Kidney (tissue), 14 donors: Measurements from ENCODE around the gene ZNF408. TPM values are rescaled to one million over a fixed set of nuclear protein-coding genes. Genes with fewer than 3 reads are reported as not detected.
"Not testable (repeated sequence)": the region's sequence is repeated elsewhere in the genome, so short reads cannot be mapped to it uniquely, and the experiment has no call there.

Source experiments
- DNase-seq, 5 donors: peaks; one replicate each; pipeline ENCODE4 v3.0.0-alpha.2; 2013 to 2020
- FAIRE-seq: peaks from 2 replicates; lab custom pipeline; 2012; peaks lifted over from hg19 to GRCh38; lab: Jason Lieb, UNC
- H3K27ac ChIP-seq, 2 donors: one replicate each; pipeline ENCODE4 v1.7.0; 2013; ENCODE audit warnings: low read depth in 2 of 2, low read length in 2 of 2, inconsistent platforms in 1 of 2
- H3K27me3 ChIP-seq: one replicate; pipeline ENCODE4 v1.7.1; 2013; ENCODE audit warnings: low read length, inconsistent platforms; ENCODE audit not compliant: control insufficient read depth, insufficient read depth
- H3K36me3 ChIP-seq, 3 donors: one replicate each; pipeline versions ENCODE4 v1.7.0 to v1.7.1; 2013; ENCODE audit warnings: low read length in 3 of 3, control low read depth in 1 of 3, inconsistent platforms in 1 of 3; ENCODE audit not compliant: insufficient read depth in 3 of 3, control insufficient read depth in 2 of 3
- H3K4me1 ChIP-seq, 3 donors: one replicate each; pipeline versions ENCODE4 v1.7.0 to v1.7.1; 2013; ENCODE audit warnings: low read length in 3 of 3, inconsistent platforms in 1 of 3, low read depth in 1 of 3; ENCODE audit not compliant: control insufficient read depth in 2 of 3, insufficient read depth in 2 of 3
- H3K4me3 ChIP-seq, 3 donors: one replicate each; pipeline versions ENCODE4 v1.7.0 to v1.8.1; 2013; ENCODE audit warnings: low read length in 3 of 3, control low read depth in 1 of 3, inconsistent platforms in 1 of 3
- H3K9ac ChIP-seq, 3 donors: one replicate each; pipeline versions ENCODE4 v1.7.0 to v1.7.1; 2013; ENCODE audit warnings: low read length in 3 of 3, control low read depth in 1 of 3, inconsistent platforms in 1 of 3
- H3K9me3 ChIP-seq, 3 donors: one replicate each; pipeline versions ENCODE4 v1.7.0 to v1.7.1; 2013; ENCODE audit warnings: low read length in 3 of 3, control low read depth in 1 of 3, inconsistent platforms in 1 of 3; ENCODE audit not compliant: control insufficient read depth in 2 of 3, insufficient read depth in 1 of 3
- CTCF ChIP-seq: IDR thresholded peaks from 3 replicates; pipeline ENCODE4 v1.5.1; 2012; ENCODE audit warnings: mild to moderate bottlenecking, moderate library complexity, borderline replicate concordance; ENCODE audit not compliant: insufficient read depth; ENCODE audit errors: extremely low read depth
- intact Hi-C: fragments of 100-400 bp; cut with DNase I; formaldehyde crosslinking; loops from one replicate; pipeline ENCODE4 v1.11.1; 2022
- polyA plus RNA-seq: library from polyadenylated mRNA; stranded (reverse); fragments of 350-450 nt; fragmentation: Illumina TruSeq; extraction: RNeasy Lipid Tissue Mini Kit (QIAGEN cat#74804); gene quantifications from one replicate; pipeline ENCODE4 v1.2.3, GENCODE V29; 2014; ENCODE audit warnings: low read depth, low replicate concordance; ENCODE audit not compliant: insufficient read depth
- total RNA-seq: library from RNA; stranded (reverse); fragmentation: NEBNext Ultra II Directional; extraction: Animal tissue kit (Norgen Biotek cat#: 25700); gene quantifications from one replicate; pipeline ENCODE4 v1.2.1, GENCODE V29; 2021
- donor health status: control.
- donor health status: control.
- donor health status: control.
- donor health status: control.
- donor health status: control.
- donor health status: DM: yes; HTN: yes; CAD: no.
- donor health status: Normal renal cell carcinoma (clear cell type).

The ZNF408 gene
- total and polyA plus RNA-seq, 2 donors from 2014 or later = 7.8 to 9.7 TPM

GRCh38 chr11:46667043-46667481 lies 33.8 kb upstream of the ZNF408 start:
- no peak overlapping the region for H3K27ac ChIP-seq
- H3K4me1 ChIP-seq = peaks cover 0 to 7% (median 2%) of the 10 kb centered on the region in 3 donors
- no peaks in the 10 kb centered on the region for H3K9me3 ChIP-seq
- no peak for FAIRE-seq
- no peak overlapping the region for H3K4me3 ChIP-seq
- H3K9ac ChIP-seq = no peak overlapping the region
- no peaks in the 10 kb centered on the region for H3K27me3 ChIP-seq
- TF ChIP-seq CTCF = no peak
- peaks cover 9 to 54% (median 38%) of the 10 kb centered on the region in 3 donors for H3K36me3 ChIP-seq
- peak in 3 of 5 donors; percentile 21 to 76 (median 43) for DNase-seq
- intact Hi-C loops = no loop called here

- no peak for TF ChIP-seq CTCF
- intact Hi-C loops = no loop called here
- DNase-seq = no peak
- H3K4me3 ChIP-seq = no peak overlapping the region
- H3K36me3 ChIP-seq = peaks cover 9 to 54% (median 41%) of the 10 kb centered on the region in 3 donors
- no peaks in the 10 kb centered on the region for H3K9me3 ChIP-seq
- no peak overlapping the region for H3K9ac ChIP-seq
- H3K27me3 ChIP-seq = no peaks in the 10 kb centered on the region
- FAIRE-seq = no peak
- H3K27ac ChIP-seq = no peak overlapping the region
- peaks cover 0 to 7% (median 2%) of the 10 kb centered on the region in 3 donors for H3K4me1 ChIP-seq
These were observed 32.2 kb upstream of the ZNF408 start for GRCh38 chr11:46668480-46669085.

- TF ChIP-seq CTCF = no peak
- Histone ChIP-seq H3K4me1 (peaks cover 0 to 7% (median 6%) of the 10 kb centered on the region in 3 donors), H3K36me3 (peaks cover 9 to 45% (median 37%) of the 10 kb centered on the region in 3 donors), H3K4me3 (no peak overlapping the region), H3K9me3 (no peaks in the 10 kb centered on the region), H3K9ac (no peak overlapping the region), H3K27me3 (no peaks in the 10 kb centered on the region), H3K27ac (no peak overlapping the region)
- intact Hi-C loops = no loop called here
- DNase-seq = no peak
- FAIRE-seq = no peak
These were observed 31.1 kb upstream of the ZNF408 start for GRCh38 chr11:46669711-46670139.

GRCh38 chr11:46670521-46670920 lies 30.3 kb upstream of the ZNF408 start:
- DNase-seq, intact Hi-C loops, H3K27ac ChIP-seq, H3K27me3 ChIP-seq, H3K9ac ChIP-seq, FAIRE-seq, H3K9me3 ChIP-seq, H3K4me3 ChIP-seq: not testable (repeated sequence)
- Histone ChIP-seq H3K36me3 (peaks cover 9 to 39% (median 36%) of the 10 kb centered on the region in 3 donors), H3K4me1 (peaks cover 0 to 14% (median 7%) of the 10 kb centered on the region in 3 donors)
